Neural progenitor cell (in vitro differentiated cells): ENCODE results near the gene C8A.

Experiments used
- EZH2 ChIP-seq: fragments of 200-600 bp; sonication (generic); IDR thresholded peaks from 2 replicates; pipeline ENCODE4 v1.6.1; 2017; ENCODE audit warnings: antibody characterized with exemption, mild to moderate bottlenecking, moderate library complexity
- EZH2phosphoT487 ChIP-seq: fragments of 200-600 bp; sonication (generic); IDR thresholded peaks from 2 replicates; pipeline ENCODE4 v1.6.1; 2017; ENCODE audit warnings: antibody characterized with exemption
- TF ChIP-seq, protein P1 (sequence below): fragments of 200-600 bp; sonication (generic); IDR thresholded peaks from 2 replicates; pipeline ENCODE4 v1.5.1; 2017; ENCODE audit warnings: antibody characterized with exemption, mild to moderate bottlenecking

DNA sequence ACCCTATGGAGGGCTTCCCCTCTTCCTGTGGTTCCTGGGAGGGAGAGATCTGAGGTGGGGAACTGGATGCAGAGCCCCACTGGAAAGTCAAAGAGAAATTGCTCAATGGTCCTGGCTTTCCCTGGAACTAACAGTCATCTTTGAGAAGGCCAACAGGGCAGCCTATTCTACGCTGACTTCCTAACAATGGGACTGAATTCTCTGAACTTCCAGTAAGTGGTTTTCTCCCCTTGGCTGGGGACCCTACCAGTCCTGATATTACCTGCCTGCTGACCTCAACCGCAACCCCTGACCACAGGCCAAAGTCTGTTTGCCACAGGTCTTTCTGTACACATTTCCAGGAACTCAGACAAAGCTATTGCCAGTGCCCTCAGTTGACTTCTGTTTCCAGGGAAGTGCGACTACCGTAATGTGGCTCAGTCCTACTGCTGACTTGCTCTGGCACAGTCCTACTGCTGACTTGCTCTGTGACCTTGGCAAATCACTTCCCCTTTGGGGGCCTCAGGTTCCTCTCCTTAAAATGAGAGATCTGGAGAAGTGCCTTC, 55.9 kb downstream of the C8A start:
- TF ChIP-seq, protein P1, sequence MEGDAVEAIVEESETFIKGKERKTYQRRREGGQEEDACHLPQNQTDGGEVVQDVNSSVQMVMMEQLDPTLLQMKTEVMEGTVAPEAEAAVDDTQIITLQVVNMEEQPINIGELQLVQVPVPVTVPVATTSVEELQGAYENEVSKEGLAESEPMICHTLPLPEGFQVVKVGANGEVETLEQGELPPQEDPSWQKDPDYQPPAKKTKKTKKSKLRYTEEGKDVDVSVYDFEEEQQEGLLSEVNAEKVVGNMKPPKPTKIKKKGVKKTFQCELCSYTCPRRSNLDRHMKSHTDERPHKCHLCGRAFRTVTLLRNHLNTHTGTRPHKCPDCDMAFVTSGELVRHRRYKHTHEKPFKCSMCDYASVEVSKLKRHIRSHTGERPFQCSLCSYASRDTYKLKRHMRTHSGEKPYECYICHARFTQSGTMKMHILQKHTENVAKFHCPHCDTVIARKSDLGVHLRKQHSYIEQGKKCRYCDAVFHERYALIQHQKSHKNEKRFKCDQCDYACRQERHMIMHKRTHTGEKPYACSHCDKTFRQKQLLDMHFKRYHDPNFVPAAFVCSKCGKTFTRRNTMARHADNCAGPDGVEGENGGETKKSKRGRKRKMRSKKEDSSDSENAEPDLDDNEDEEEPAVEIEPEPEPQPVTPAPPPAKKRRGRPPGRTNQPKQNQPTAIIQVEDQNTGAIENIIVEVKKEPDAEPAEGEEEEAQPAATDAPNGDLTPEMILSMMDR, result no peak
- no peak for TF ChIP-seq EZH2phosphoT487
- no peak for TF ChIP-seq EZH2
